Lower leg skin (tissue), 3 donors: ENCODE data around the gene MGAT4A.

ENCODE experiments used
- POLR2A ChIP-seq, 2 donors: fragments of 450-650 bp; IDR thresholded peaks; one replicate each; pipeline ENCODE4 v1.6.1; 2016 to 2017; ENCODE audit warnings: antibody characterized with exemption in 2 of 2, mild to moderate bottlenecking in 1 of 2, moderate library complexity in 1 of 2
- TF ChIP-seq, protein P1 (sequence below), 3 donors: fragments of 450-650 bp; IDR thresholded peaks; one replicate each; pipeline ENCODE4 v1.5.1; 2016; ENCODE audit warnings: antibody characterized with exemption in 3 of 3, mild to moderate bottlenecking in 3 of 3, moderate library complexity in 2 of 3

- TF ChIP-seq, protein P1, sequence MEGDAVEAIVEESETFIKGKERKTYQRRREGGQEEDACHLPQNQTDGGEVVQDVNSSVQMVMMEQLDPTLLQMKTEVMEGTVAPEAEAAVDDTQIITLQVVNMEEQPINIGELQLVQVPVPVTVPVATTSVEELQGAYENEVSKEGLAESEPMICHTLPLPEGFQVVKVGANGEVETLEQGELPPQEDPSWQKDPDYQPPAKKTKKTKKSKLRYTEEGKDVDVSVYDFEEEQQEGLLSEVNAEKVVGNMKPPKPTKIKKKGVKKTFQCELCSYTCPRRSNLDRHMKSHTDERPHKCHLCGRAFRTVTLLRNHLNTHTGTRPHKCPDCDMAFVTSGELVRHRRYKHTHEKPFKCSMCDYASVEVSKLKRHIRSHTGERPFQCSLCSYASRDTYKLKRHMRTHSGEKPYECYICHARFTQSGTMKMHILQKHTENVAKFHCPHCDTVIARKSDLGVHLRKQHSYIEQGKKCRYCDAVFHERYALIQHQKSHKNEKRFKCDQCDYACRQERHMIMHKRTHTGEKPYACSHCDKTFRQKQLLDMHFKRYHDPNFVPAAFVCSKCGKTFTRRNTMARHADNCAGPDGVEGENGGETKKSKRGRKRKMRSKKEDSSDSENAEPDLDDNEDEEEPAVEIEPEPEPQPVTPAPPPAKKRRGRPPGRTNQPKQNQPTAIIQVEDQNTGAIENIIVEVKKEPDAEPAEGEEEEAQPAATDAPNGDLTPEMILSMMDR (IDR thresholded peaks at IDR 0.05): no peak
- TF ChIP-seq POLR2A (IDR thresholded peaks at IDR 0.05): no peak
Measured at GRCh38 chr2:98664323-98664722, 66.6 kb downstream of the MGAT4A start.
